GM12878 (cell line): ENCODE data around the gene ABTB1. TPM values are rescaled to one million over a fixed set of nuclear protein-coding genes. Genes with fewer than 3 reads are reported as not detected.

ENCODE experiments used
- ATAC-seq: fragments of 200-7000 bp; cut with Tn5 transposase; 3 replicates; pipeline ENCODE4 v1.9.1; 2020; ENCODE audit warnings: mild to moderate bottlenecking, moderate library complexity
- BruUV-seq: library from RNA; stranded (reverse); fragments of 400-500 nt; replicated peaks from 2 replicates; lab custom pipeline; 2021; lab: Mats Ljungman, UMichigan
- CTCF ChIA-PET: fragments of 300-600 bp; sonication (Branson Sonifier 250); formaldehyde crosslinking; extraction: SDS; loops from one replicate; lab custom pipeline; 2021; ENCODE audit warnings: inconsistent platforms; lab: Yijun Ruan, JAX
- POLR2A ChIA-PET: fragments of 350-600 bp; formaldehyde crosslinking; extraction: SDS; loops from one replicate; lab custom pipeline; 2021; ENCODE audit warnings: inconsistent platforms; lab: Charles Lee
- RAD21 ChIA-PET: fragments of 300-600 bp; sonication (Branson Sonifier 250); formaldehyde crosslinking; loops from one replicate; lab custom pipeline; 2023; ENCODE audit warnings: antibody characterized with exemption; ENCODE audit not compliant: unreplicated experiment; lab: Charles Lee
- SMC1A ChIA-PET: fragments of 300-600 bp; sonication (Branson Sonifier 250); formaldehyde crosslinking; loops from one replicate; lab custom pipeline; 2023; ENCODE audit not compliant: unreplicated experiment, uncharacterized antibody; lab: Charles Lee
- DNase-seq: peaks from one replicate; pipeline ENCODE4 v3.0.0-alpha.2; 2011; ENCODE audit warnings: low read depth, low spot score
- FAIRE-seq: peaks from 3 replicates; lab custom pipeline; 2011; peaks lifted over from hg19 to GRCh38; lab: Jason Lieb, UNC
- H2AFZ ChIP-seq: 2 replicates; pipeline ENCODE4 v1.6.0; 2011; ENCODE audit warnings: low read depth, low read length, control low read depth; ENCODE audit not compliant: control insufficient read depth
- H3K27ac ChIP-seq: 2 replicates; pipeline ENCODE4 v1.5.1; 2011; ENCODE audit warnings: control low read depth; ENCODE audit not compliant: control insufficient read depth, insufficient read depth
- H3K27me3 ChIP-seq, 2 experiments: replicated peaks in 1 of 2; 2 replicates each; pipeline versions ENCODE4 v1.6.0 to v1.6.1; 2011; ENCODE audit warnings: low read length in 1 of 2; ENCODE audit not compliant: control insufficient read depth in 2 of 2, insufficient read depth in 2 of 2
- H3K36me3 ChIP-seq, 2 experiments: 2 replicates each; pipeline ENCODE4 v1.5.1; 2011; ENCODE audit warnings: low read length in 1 of 2; ENCODE audit not compliant: control insufficient read depth in 2 of 2, insufficient read depth in 2 of 2
- H3K4me1 ChIP-seq: 2 replicates; pipeline ENCODE4 v1.6.1; 2011; ENCODE audit warnings: mild to moderate bottlenecking, low read length, moderate library complexity, mixed read lengths; ENCODE audit not compliant: control insufficient read depth, insufficient read depth
- H3K4me2 ChIP-seq: 2 replicates; pipeline ENCODE4 v1.6.0; 2011; ENCODE audit warnings: control low read depth; ENCODE audit not compliant: control insufficient read depth, insufficient read depth
- H3K4me3 ChIP-seq: fragments of 200-600 bp; sonication (generic); 2 replicates; pipeline ENCODE4 v1.5.1; 2016
- H3K79me2 ChIP-seq: 2 replicates; pipeline ENCODE4 v1.6.0; 2011; ENCODE audit warnings: low read length; ENCODE audit not compliant: control insufficient read depth, insufficient read depth
- H3K9ac ChIP-seq: 2 replicates; pipeline ENCODE4 v1.8.0; 2011; ENCODE audit warnings: low read length, control low read depth, mixed read lengths; ENCODE audit not compliant: control insufficient read depth, insufficient read depth
- H3K9me3 ChIP-seq: replicated peaks from 3 replicates; pipeline ENCODE4 v1.5.1; 2011; ENCODE audit warnings: mild to moderate bottlenecking, low read length; ENCODE audit not compliant: control insufficient read depth, insufficient read depth
- H4K20me1 ChIP-seq: 2 replicates; pipeline ENCODE4 v1.6.0; 2011; ENCODE audit not compliant: control insufficient read depth, insufficient read depth
- CBX5 ChIP-seq: sonication (generic); IDR thresholded peaks from 2 replicates; pipeline ENCODE4 v1.6.1; 2016; ENCODE audit warnings: low read depth, moderate library complexity, mild to moderate bottlenecking, inconsistent platforms
- EED ChIP-seq: sonication (generic); IDR thresholded peaks from 2 replicates; pipeline ENCODE4 v1.6.1; 2016; ENCODE audit warnings: antibody characterized with exemption, low read depth
- HCFC1 ChIP-seq: fragments of 150-350 bp; IDR thresholded peaks from 2 replicates; pipeline ENCODE4 v1.6.1; 2014; ENCODE audit warnings: low read length
- JUND ChIP-seq: IDR thresholded peaks from 2 replicates; pipeline ENCODE4 v1.6.1; 2012; ENCODE audit warnings: low read depth, mild to moderate bottlenecking, low read length, improper control_type of control experiment, moderate library complexity
- MEF2A ChIP-seq: IDR thresholded peaks from 2 replicates; pipeline ENCODE4 v1.6.1; 2011; ENCODE audit warnings: low read depth, mild to moderate bottlenecking, low read length, moderate library complexity; ENCODE audit not compliant: insufficient read depth
- MYC ChIP-seq: IDR thresholded peaks from 2 replicates; pipeline ENCODE4 v1.6.1; 2011; ENCODE audit warnings: mild to moderate bottlenecking, low read length, moderate library complexity, inconsistent platforms; ENCODE audit not compliant: insufficient read depth, insufficient replicate concordance, insufficient read length, severe bottlenecking
- NKRF ChIP-seq: fragments of 450-650 bp; conservative IDR thresholded peaks from 2 replicates; pipeline ENCODE4 v1.6.1; 2017; ENCODE audit warnings: mild to moderate bottlenecking, moderate library complexity
- NR2C1 ChIP-seq: fragments of 450-650 bp; IDR thresholded peaks from 2 replicates; pipeline ENCODE4 v1.6.1; 2017; ENCODE audit warnings: antibody characterized with exemption, mild to moderate bottlenecking, moderate library complexity
- NR2C2 ChIP-seq: IDR thresholded peaks from 2 replicates; pipeline ENCODE4 v1.6.1; 2011; ENCODE audit warnings: borderline replicate concordance, low read depth; ENCODE audit not compliant: control insufficient read depth, insufficient read length
- POLR2AphosphoS2 ChIP-seq: IDR thresholded peaks from 2 replicates; pipeline ENCODE4 v1.6.1; 2011; ENCODE audit warnings: low read depth, mild to moderate bottlenecking, low read length, improper control_type of control experiment, moderate library complexity
- RCOR1 ChIP-seq: conservative IDR thresholded peaks from 2 replicates; pipeline ENCODE4 v1.6.1; 2012; ENCODE audit warnings: low read depth, low read length, improper control_type of control experiment
- SUPT20H ChIP-seq: IDR thresholded peaks from 2 replicates; pipeline ENCODE4 v1.6.1; 2011; ENCODE audit warnings: low read depth, mild to moderate bottlenecking, low read length, moderate library complexity, borderline replicate concordance; ENCODE audit not compliant: control insufficient read depth
- TARDBP ChIP-seq: IDR thresholded peaks from 2 replicates; pipeline ENCODE4 v1.6.1; 2016; ENCODE audit warnings: borderline replicate concordance
- ZNF384 ChIP-seq: IDR thresholded peaks from 2 replicates; pipeline ENCODE4 v1.6.1; 2012; ENCODE audit warnings: low read depth, mild to moderate bottlenecking, low read length, improper control_type of control experiment, borderline replicate concordance
- WGBS: methylation state at CpG from one replicate; pipeline ENCODE4 v1.1.6; 2016; ENCODE audit warnings: low lambda C conversion rate; ENCODE audit not compliant: insufficient replicate concordance, insufficient coverage; ENCODE audit errors: missing lambda C conversion rate; 5-methylcytosine and 5-hydroxymethylcytosine counted together
- in situ Hi-C: fragments of 300-500 bp; cut with MboI; formaldehyde crosslinking; loops from 9 replicates; pipeline ENCODE4 v1.14.3; 2018; ENCODE audit warnings: mixed read lengths
- intact Hi-C: fragments of 100-400 bp; cut with micrococcal nuclease; formaldehyde crosslinking; loops from one replicate; pipeline ENCODE4 v1.14.2; 2022; ENCODE audit not compliant: unreplicated experiment
- polyA plus RNA-seq, 11 experiments: library from polyadenylated mRNA; depleted of rRNA in 4 of 11; unstranded in 6 of 11; stranded (reverse) in 5 of 11; fragments of >200 nt; fragmentation: Nextera tagmentation in 4 of 11; fragmentation: Illumina TruSeq in 1 of 11; extraction: Ambion mirVana in 4 of 11; extraction: Trizol in 1 of 11; gene quantifications; 1 replicate in 1 of 11; 2 replicates in 10 of 11; pipeline versions ENCODE4 v1.2.1 to v1.2.3, GENCODE V29; 2011 to 2016; ENCODE audit warnings: inconsistent platforms in 2 of 11, missing spikeins in 2 of 11, low read depth in 1 of 11
- total RNA-seq, 4 experiments: library from RNA; depleted of rRNA in 3 of 4; stranded (reverse); fragments of >200 nt in 3 of 4; fragmentation: Illumina TruSeq in 1 of 4; extraction: Trizol in 1 of 4; gene quantifications; 2 replicates each; pipeline versions ENCODE4 v1.2.1 to v1.2.3, GENCODE V29; 2013 to 2021
- TF ChIP-seq, protein P1 (sequence below): fragments of 450-650 bp; formaldehyde crosslinking; IDR thresholded peaks from 2 replicates; pipeline ENCODE4 v1.5.0; 2022; ENCODE audit warnings: mild to moderate bottlenecking, missing genetic modification characterization

ABTB1 gene
- total and polyA plus RNA-seq, 10 of the 15 experiments (the other 5 are each of a cell fraction or from before 2014, with no cell fraction given): 0.11 to 10.2 (median 7.1) TPM

GRCh38 chr3:127710155-127710941 lies 37.6 kb downstream of the ABTB1 start:
- intact Hi-C loops: no loop called here
- ATAC-seq (no peak), DNase-seq (no peak), FAIRE-seq (no peak)
- in situ Hi-C loops: no loop called here
- BruUV-seq: no TSS peak
- POLR2A ChIA-PET: no interaction called here
- H4K20me1 ChIP-seq: no peaks in the 10 kb centered on the region
- SMC1A ChIA-PET: interaction anchor here (1.0 kb wide), 1 partner anchor 11 kb away, joined by 5 read pairs; no protein-coding TSS in a partner anchor
- no peaks in the 10 kb centered on the region for H3K79me2 ChIP-seq
- no peak overlapping the region for H3K4me2 ChIP-seq
- H3K4me3 ChIP-seq: no peak overlapping the region
- no peak overlapping the region for H3K9ac ChIP-seq
- no peaks in the 10 kb centered on the region for H3K9me3 ChIP-seq
- peaks cover 22 to 54% of the 10 kb centered on the region in 2 experiments; a peak in 3 of 4 replicates for H3K36me3 ChIP-seq
- no peak overlapping the region for H2AFZ ChIP-seq
- no peaks in the 10 kb centered on the region for H3K27me3 ChIP-seq
- H3K27ac ChIP-seq: no peak overlapping the region
- 92% methylated on average over 18 of the region's 18 CpGs for WGBS
- CTCF ChIA-PET: no interaction called here
- RAD21 ChIA-PET: no interaction called here
- H3K4me1 ChIP-seq: no peaks in the 10 kb centered on the region
- TF ChIP-seq TARDBP: no peak
- no peak for TF ChIP-seq POLR2AphosphoS2
- no peak for TF ChIP-seq JUND
- no peak for TF ChIP-seq HCFC1
- no peak for TF ChIP-seq NKRF
- TF ChIP-seq NR2C2: no peak
- TF ChIP-seq, protein P1, sequence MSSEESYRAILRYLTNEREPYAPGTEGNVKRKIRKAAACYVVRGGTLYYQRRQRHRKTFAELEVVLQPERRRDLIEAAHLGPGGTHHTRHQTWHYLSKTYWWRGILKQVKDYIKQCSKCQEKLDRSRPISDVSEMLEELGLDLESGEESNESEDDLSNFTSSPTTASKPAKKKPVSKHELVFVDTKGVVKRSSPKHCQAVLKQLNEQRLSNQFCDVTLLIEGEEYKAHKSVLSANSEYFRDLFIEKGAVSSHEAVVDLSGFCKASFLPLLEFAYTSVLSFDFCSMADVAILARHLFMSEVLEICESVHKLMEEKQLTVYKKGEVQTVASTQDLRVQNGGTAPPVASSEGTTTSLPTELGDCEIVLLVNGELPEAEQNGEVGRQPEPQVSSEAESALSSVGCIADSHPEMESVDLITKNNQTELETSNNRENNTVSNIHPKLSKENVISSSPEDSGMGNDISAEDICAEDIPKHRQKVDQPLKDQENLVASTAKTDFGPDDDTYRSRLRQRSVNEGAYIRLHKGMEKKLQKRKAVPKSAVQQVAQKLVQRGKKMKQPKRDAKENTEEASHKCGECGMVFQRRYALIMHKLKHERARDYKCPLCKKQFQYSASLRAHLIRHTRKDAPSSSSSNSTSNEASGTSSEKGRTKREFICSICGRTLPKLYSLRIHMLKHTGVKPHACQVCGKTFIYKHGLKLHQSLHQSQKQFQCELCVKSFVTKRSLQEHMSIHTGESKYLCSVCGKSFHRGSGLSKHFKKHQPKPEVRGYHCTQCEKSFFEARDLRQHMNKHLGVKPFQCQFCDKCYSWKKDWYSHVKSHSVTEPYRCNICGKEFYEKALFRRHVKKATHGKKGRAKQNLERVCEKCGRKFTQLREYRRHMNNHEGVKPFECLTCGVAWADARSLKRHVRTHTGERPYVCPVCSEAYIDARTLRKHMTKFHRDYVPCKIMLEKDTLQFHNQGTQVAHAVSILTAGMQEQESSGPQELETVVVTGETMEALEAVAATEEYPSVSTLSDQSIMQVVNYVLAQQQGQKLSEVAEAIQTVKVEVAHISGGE: no peak
- TF ChIP-seq MYC: no peak
- no peak for TF ChIP-seq RCOR1
- no peak for TF ChIP-seq NR2C1
- no peak for TF ChIP-seq CBX5
- TF ChIP-seq MEF2A: no peak
- TF ChIP-seq EED: no peak
- TF ChIP-seq SUPT20H: no peak
- no peak for TF ChIP-seq ZNF384
